Measurements from ENCODE around the gene ASAP2.
"Not testable (repeated sequence)": the region's sequence is repeated elsewhere in the genome, so short reads cannot be mapped to it uniquely, and the experiment has no call there.

Gene ASAP2

GRCh38 chr2:9388950-9389911 is 182.6 kb downstream of the ASAP2 start:
- no peak for DNase-seq

DNA sequence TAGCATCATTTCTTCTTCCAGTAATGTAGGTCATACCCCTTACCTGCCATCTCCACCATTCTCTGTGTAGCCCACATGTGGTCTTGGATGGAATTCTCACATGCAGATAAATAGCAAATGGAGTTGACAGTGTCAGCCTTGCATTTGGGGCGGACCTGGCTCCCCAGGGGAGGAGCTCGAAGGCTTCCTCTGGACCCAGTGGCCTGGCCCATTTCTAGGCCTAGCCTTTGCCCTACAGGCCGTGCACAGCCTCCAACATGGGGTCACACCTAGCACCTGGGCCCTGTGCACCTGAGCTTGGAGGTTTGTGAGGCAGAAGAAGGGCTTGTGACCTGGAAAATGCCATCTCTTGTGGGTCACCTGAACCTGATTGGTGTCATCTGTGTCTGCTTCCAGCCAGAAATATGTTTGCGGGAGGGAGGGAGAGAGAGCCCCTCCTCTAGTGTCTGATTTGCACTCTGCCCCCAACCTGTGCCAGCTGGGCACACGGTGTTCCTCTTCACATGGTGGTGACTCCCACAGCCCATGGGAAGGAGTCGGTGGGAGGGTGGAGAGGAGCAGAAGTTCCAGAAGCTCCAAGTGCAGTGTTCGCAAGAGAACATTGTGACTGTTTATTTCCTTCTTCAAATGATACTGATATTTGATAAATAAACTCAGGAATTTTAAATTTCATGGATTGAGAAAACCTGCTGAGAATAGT is 183.7 kb downstream of the ASAP2 start:
- no peak for DNase-seq

DNA sequence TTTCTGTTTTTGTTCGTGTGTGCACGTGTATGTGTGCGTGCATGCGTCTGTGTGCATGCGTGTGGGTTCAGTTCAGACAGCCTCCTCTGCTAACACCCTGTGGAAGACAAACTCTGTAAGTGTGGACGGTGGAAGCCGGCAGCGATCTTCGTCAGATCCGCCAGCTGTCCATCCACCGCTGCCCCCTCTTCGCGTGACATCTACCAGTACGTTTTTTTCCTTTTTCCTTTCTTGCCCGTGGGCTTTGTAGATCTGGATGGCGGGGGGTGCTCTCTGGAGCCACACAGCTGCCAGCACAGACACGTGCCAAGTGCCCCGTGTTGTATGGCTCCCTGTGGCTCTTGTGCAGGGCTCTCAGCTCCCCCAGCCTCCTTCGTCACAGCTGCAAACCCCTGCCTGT is 184.4 kb downstream of the ASAP2 start:
- DNase-seq, result no peak

GRCh38 chr2:9391961-9392720 is 185.5 kb downstream of the ASAP2 start:
- no peak for DNase-seq

DNA sequence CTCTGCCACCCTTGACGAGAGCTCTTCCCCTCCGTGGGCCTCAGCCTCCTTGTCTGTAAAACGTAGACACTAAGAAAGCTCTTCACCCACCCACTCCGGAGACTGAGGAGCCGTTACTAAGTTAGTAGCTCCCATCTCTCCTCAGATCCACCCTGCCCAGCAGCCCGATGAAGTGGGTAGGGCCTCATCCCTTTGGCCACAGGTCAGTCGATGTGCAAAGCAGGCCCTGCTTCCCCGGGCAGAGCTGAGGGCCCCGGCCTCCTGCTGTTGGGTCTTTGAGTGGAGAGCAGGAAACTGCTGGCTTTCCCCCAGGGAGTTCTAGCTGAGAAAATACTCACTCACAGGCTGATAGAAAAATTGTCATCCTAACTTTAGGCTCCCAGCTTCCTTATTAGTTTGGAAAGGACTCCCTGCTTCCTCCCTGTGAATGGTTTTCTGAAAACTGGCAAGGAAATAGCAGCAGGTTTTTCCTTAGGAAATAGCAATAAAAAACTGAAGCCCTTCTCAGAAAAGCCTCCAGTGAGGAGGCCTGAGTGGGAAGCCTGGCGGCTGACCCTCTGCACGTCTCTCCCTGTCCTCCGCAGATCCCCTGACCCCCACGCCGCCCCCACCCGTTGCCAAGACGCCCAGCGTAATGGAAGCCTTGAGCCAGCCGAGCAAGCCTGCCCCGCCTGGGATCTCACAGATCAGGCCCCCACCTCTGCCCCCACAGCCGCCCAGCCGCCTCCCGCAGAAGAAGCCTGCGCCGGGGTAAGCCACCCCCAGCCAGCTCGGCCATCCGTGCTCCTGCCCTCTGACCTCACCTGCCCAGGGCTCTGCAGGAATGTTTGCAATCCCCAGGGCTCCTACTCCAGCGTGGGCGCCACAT is 186.5 kb downstream of the ASAP2 start:
- no peak for DNase-seq

- no peak for DNase-seq
These were observed 188.2 kb downstream of the ASAP2 start for GRCh38 chr2:9394816-9395215.

DNA sequence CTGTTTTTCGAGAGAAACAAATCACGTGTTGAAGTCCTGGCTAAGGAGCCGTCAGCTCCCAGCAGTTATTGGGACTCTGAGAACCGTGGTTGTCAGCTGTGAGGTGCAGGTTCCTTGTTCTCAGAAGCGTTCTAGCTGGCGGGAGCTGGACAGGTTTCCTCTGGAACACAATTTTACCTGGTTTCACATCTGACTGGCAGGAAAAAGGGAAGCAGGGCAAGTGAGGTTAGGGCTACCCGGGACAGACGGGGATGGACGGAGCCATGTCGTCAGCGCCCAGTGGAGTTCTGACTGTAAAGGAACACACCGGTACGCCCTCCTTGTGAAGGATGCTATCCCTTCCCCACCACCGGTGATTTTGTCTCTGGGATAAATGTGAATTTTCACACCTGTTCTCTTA is 190.6 kb downstream of the ASAP2 start:
- DNase-seq, result no peak

DNA sequence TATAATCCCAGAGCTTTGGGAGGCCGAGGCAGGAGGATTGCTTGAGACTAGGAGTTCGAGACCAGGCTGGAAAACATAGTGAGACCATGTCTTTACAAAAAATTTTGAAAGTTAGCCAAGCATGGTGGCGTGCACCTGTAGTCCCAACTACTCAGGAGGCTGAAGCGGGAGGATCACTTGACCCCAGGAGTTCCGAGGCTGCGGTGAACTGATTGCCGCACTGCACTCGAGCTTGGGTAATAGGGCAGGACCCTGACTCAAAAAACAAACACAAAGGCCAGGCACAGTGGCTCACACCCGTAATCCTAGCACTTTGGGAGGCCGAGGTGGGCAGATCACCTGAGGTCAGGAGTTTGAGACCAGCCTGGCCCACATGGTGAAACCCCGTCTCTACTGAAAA is 191.6 kb downstream of the ASAP2 start:
- DNase-seq, result not testable (repeated sequence)

DNA sequence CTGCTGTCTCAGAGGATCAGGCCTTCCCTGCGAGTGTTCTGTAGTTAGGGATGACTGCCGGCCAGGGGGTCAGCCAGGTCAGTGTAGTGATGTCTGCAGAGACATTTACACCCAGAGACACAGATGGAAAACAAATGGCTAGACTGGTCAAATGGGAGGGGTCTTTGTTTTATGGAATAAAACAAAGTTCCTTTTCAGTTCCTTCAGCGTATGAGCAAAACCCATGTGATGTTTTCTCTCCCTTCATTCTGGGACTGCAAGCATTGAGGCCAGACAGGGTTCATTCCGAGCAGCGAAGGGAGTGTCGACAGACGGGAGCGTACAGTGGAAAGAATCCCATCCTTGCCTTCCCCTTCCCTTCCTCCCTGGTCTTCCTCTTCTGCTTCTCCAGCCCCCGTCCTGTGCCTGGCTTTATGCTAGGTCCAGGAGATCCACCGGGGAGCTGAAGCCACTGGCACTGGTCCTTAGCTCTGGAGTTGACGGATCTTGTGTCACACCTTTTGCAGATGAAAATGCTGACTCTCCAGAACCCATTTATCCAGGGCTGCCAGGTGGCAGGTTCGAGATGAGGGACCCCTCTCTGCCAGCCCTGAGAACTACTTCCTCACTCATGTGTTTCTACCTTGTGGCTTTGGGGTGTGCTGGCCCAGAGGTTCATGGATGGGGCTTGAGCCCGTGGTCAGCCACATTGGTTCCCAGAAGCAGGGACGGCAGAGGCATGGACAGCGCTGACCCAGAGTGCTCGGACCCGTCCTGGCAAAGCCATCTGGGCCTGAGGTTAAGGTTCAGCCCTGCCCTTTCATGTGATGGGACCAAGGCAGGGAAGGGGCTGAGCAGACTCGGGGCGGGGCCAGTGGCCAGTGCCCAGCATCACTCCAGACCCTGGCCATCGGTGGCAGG is 192.5 kb downstream of the ASAP2 start:
- DNase-seq, result no peak

GRCh38 chr2:9400268-9401058 is 193.9 kb downstream of the ASAP2 start:
- DNase-seq, result no peak

DNA sequence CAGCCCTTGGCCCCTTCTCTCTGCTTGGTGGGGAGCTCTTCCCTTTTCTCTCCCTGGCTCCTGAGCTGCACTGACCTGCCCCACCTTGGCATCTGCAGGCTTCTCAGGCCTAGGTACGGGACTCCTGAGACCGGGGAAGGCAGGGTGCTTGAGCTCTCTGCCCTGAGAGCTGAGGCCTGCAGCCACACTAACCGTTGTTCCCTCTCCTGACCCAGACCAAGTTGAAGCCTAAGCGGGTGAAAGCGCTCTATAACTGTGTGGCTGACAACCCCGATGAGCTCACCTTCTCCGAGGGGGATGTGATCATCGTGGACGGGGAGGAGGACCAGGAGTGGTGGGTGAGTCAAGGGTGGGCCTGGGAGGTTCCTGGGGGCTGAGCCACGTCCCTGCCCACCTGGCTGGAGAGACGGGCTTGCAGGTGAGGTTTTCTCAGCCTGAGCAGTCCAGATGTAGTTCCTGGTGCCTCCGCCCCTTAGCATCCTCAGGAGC is 194.5 kb downstream of the ASAP2 start:
- no peak for DNase-seq

GRCh38 chr2:9401646-9402371 is 195.2 kb downstream of the ASAP2 start:
- DNase-seq, result no peak

DNA sequence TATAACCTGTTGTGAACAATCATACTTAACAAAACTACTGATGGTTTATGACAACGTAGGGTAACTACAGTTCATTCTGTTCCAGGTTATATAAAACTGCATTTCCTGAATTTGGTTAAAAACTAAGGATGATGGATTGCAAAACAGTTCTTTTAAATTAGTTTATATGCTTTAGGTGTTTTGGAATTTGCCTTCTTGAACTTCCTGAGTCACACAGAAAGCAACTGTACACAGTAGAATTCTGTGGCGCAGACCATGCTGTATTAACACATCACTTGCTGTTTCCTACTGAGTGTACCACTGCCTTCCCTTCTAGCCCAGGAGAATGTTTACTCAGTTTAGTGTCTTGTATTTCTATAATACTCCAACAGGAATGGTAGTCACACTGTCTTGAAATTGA is 197.3 kb downstream of the ASAP2 start:
- no peak for DNase-seq

DNA sequence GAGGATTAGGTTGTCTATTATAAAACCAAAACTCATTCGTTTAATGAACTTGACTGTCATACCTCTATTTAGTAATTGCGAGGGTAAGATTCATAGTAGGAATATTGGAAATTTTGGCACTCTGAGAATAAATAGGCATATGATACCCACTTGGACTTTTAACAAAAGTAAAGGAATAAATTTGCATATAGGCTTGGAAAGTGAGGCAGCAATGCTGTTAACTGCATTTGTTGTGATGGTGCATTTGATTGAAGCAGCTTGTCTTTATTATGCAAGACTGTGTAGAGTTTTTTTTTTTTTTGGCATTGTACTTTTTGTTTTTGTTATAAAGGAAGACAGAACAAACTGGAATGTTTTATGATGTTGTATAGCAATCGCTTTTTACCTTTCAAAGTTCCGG is 197.8 kb downstream of the ASAP2 start:
- DNase-seq, result no peak

- DNase-seq, result no peak
These were observed 199.0 kb downstream of the ASAP2 start for GRCh38 chr2:9405636-9406035.

DNA sequence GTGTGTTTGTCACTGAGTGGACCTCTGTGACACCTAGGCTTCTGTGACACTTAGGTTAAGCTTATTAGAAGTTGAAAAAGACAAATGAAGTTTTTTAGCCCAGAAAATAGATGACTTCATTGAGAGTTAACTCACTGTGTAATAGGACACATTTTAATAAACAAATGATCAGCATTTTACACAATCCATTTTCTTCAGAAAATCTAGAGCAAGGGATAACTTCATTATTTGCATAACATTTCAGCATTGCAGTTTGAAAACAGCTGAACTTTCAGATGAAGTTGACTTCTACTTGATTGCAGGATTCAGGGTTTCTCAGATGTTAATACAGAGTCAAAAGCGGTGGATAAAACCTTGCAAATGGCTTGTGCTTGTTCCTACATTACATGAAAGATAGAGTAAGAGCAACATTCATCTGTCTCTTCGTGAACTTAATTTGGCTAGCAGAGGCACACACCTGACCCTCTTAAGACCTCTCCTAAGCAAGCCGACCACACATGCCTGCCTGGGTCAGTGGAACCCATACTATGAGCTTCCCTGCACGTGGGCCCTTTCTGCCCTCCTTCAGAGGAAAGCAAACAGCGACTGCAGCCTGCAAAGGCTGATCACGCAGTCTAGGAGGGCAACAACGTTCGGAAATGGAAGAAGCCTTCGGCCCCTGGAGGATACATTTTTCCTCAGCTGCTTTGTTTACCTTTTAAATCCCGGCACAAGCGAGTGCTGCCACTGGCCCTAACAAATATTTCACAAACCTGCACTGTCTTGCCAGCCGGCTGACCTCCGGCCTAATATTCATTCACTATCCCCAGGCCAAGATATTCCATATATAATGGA is 200.1 kb downstream of the ASAP2 start:
- no peak for DNase-seq

DNA sequence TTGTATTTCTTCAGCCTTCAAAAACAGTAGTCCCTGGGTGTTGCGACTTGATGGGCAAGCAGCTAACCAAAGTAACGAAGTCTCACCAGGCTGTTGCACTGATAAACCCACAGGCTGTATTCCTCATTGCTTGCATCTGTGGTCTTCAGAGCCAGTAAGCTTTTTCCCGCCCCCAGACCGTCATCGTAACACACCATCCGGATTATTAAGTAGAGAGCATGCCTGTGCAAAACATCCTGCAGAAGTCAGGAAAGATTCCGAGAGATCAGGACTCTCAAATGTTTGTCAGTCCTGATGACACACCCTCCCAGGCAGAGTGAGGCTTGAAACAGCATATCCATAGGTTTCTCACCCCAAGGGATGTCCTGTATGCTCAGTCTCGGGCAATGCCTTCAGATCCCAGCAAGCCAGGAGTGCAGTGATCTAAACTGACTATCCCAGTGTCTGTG is 200.8 kb downstream of the ASAP2 start:
- DNase-seq, result no peak

DNA sequence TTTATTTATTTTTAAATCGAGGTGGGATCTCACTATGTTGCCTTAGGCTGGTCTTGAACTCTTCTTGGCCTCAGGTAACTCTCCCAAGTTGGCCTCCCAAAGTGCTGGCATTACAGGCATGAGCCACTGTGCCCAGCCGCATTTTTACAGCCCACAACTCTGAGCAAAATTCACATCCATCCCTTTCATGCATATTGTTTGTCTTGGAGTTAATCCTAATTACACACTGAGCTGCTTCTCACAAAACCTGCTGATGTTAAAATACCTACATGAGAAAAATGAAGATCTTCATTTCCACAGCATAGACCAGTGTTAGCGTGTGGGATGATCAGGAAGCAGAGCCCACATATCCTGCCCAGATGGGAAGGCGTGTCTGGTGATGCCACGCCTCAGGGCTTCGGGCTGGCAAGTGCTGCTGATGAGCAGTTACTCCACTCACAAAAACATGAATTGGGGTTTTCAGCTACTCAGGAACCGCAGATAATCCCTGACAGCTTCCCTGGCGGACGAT is 202.1 kb downstream of the ASAP2 start:
- no peak for DNase-seq
